ENCODE measurements around the gene DVL1.
"Not testable (repeated sequence)": the region's sequence is repeated elsewhere in the genome, so short reads cannot be mapped to it uniquely, and the experiment has no call there.

The DVL1 gene

GRCh38 chr1:1349256-1350012 lies at the start of gene DVL1:
DVL1 (minus strand) TSS chr1:1349418; CDS start chr1:1349065, 353 bp downstream.
- H3K9me3 Mint-ChIP-seq, result no peaks in the 10 kb centered on the region
- peak within 1 kb of the TSS; percentile 72 for H3K4me3 Mint-ChIP-seq
- peaks cover 5% of the 10 kb centered on the region for H3K4me1 Mint-ChIP-seq (ENCODE audit: low read depth)
- H3K27ac Mint-ChIP-seq, result peak within 1 kb of the TSS; percentile 49
- H3K36me3 Mint-ChIP-seq (ENCODE audit: low read depth), result no peaks in the 10 kb centered on the region
- H3K27me3 Mint-ChIP-seq (ENCODE audit: low read depth), result peaks cover 18% of the 10 kb centered on the region
- peak; percentile 71 for DNase-seq (ENCODE audit: low spot score)

- H3K27me3 Mint-ChIP-seq (ENCODE audit: low read depth), result no peaks in the 10 kb centered on the region
- H3K9me3 Mint-ChIP-seq, result no peaks in the 10 kb centered on the region
- H3K4me1 Mint-ChIP-seq (ENCODE audit: low read depth), result peaks cover 28% of the 10 kb centered on the region
- peaks cover 68% of the 10 kb centered on the region for H3K36me3 Mint-ChIP-seq (ENCODE audit: low read depth)
- peak overlapping the region; percentile 94 for H3K4me3 Mint-ChIP-seq
- no peak for DNase-seq (ENCODE audit: low spot score)
- H3K27ac Mint-ChIP-seq, result peak overlapping the region; percentile 78
Measured at GRCh38 chr1:1398677-1399186, 49.5 kb upstream of the DVL1 start.

DNA sequence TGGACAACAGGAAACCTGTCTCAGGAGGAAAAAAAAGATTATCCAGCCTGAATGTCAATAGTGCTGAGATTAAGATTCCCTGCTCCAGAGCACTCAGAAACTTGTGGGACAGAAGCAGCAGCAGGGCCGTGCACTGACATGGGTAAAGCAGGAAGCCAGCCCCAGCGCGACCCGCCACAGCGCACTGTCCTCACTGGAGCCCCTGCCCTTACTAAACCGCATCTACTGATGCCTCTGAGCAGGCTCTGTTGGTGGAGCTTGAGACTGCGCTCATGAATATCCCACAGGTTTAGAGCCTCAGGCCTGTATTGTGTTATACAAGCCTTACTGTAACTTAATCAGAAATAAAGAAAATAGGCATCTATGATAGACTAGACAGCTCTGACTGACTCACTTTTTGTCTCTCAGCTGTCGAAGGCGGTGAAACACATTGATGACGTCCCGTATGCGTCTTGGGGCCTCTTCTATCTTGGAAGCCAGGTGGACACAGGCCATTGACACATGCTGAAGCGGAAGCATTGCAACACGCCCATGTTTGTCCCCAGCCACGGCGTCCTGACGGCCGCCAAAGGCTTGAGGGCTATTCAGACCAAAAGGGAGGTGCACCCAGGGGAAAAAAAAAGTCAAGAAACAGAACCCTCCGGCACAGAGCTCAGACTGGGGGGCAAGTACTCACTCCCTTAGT lies 48.8 kb upstream of the DVL1 start:
- peak overlapping the region; percentile 94 for H3K4me3 Mint-ChIP-seq
- DNase-seq (ENCODE audit: low spot score), result no peak
- peaks cover 26% of the 10 kb centered on the region for H3K4me1 Mint-ChIP-seq (ENCODE audit: low read depth)
- H3K36me3 Mint-ChIP-seq (ENCODE audit: low read depth), result peaks cover 69% of the 10 kb centered on the region
- H3K9me3 Mint-ChIP-seq, result no peaks in the 10 kb centered on the region
- H3K27me3 Mint-ChIP-seq (ENCODE audit: low read depth), result no peaks in the 10 kb centered on the region
- H3K27ac Mint-ChIP-seq, result peak overlapping the region; percentile 78

DNA sequence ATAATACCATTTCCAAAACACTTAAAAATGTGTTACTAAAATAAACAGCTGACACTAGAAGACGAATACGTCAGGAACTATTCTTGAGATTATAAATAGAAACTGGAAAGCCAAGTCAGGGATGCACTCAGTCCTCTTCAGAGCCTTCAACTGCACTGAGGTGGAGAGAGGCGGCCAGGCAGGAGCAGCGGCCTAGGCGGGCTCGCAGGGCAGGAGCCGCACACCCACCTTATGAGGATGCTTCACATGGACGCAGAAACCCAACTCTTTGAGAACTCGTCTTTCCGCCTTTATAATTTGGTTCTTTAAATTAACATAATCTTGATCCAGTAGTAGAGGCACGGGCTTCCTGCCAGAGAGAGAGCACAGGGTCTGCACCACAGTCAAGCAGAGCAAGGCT lies 45.9 kb upstream of the DVL1 start:
- H3K36me3 Mint-ChIP-seq (ENCODE audit: low read depth), result peaks cover 68% of the 10 kb centered on the region
- no peaks in the 10 kb centered on the region for H3K27me3 Mint-ChIP-seq (ENCODE audit: low read depth)
- DNase-seq (ENCODE audit: low spot score), result no peak
- no peaks in the 10 kb centered on the region for H3K9me3 Mint-ChIP-seq
- peaks cover 14% of the 10 kb centered on the region for H3K4me1 Mint-ChIP-seq (ENCODE audit: low read depth)
- no peak overlapping the region for H3K4me3 Mint-ChIP-seq
- no peak overlapping the region for H3K27ac Mint-ChIP-seq

DNA sequence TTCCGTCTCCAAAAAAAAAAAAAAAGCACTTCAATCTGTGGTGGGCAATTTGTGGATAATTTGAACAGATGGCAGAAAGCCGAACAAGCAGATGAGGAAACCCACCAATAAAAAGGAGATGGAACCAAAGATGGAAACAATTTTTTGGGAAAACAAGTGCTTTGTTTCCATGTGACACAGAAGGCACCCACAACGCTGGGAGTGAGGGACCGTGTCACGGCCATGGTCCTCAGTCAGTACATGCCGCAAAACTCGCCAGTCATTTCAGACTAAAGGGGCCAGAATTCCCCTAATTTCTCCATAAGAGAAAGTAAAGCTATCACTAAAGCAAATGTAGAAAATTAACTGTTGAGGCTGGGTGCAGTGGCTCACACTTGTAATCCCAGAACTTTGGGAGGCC lies 44.9 kb upstream of the DVL1 start:
- peaks cover 70% of the 10 kb centered on the region for H3K36me3 Mint-ChIP-seq (ENCODE audit: low read depth)
- no peak overlapping the region for H3K4me3 Mint-ChIP-seq
- DNase-seq (ENCODE audit: low spot score), result no peak
- no peaks in the 10 kb centered on the region for H3K27me3 Mint-ChIP-seq (ENCODE audit: low read depth)
- no peak overlapping the region for H3K27ac Mint-ChIP-seq
- H3K9me3 Mint-ChIP-seq, result no peaks in the 10 kb centered on the region
- peaks cover 12% of the 10 kb centered on the region for H3K4me1 Mint-ChIP-seq (ENCODE audit: low read depth)

DNA sequence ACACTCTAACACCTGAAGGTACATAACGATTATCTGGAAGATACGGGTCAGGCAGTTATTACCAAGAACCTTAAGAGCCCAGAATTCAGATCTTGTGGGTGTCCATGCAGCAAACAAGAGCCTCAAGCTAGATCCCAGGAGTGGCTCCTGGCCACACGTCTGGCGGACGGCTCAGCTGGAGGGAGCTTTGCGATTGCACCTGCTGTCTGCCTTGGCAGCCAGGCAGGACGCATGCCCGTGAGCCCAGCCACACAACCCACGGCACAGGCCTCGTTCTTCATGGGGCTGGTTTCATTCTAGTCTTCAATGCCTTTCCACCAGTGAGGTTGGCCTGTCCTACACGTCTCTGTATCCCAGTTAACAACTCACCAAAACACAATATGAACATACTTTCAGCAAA lies 44.2 kb upstream of the DVL1 start:
- Mint-ChIP-seq H3K4me3 (no peak overlapping the region), H3K4me1 (ENCODE audit: low read depth) (peaks cover 12% of the 10 kb centered on the region), H3K9me3 (no peaks in the 10 kb centered on the region), H3K36me3 (ENCODE audit: low read depth) (peaks cover 75% of the 10 kb centered on the region), H3K27ac (no peak overlapping the region), H3K27me3 (ENCODE audit: low read depth) (no peaks in the 10 kb centered on the region)
- DNase-seq (ENCODE audit: low spot score), result no peak

DNA sequence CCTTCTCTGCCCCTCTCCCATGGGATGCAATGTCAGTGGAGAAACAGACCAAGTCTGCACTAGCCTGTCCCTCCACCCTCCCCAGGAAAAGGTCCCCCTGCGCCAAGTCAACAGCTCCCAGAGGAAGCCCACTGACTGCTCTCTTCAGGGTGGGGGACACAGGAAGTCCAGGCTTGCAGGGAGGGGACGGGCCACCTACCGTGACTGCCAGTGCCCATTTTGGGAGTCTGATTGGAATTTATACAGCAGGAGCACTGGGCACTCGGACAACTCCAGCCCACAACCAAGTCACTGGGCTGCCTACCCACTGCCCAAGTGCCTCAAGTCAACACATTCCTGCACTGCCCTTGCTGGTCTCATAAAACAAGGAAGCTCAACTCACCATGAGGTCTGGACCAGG lies 43.8 kb upstream of the DVL1 start:
- no peaks in the 10 kb centered on the region for H3K27me3 Mint-ChIP-seq (ENCODE audit: low read depth)
- DNase-seq (ENCODE audit: low spot score), result no peak
- H3K9me3 Mint-ChIP-seq, result no peaks in the 10 kb centered on the region
- peaks cover 76% of the 10 kb centered on the region for H3K36me3 Mint-ChIP-seq (ENCODE audit: low read depth)
- no peak overlapping the region for H3K4me3 Mint-ChIP-seq
- no peak overlapping the region for H3K27ac Mint-ChIP-seq
- H3K4me1 Mint-ChIP-seq (ENCODE audit: low read depth), result peaks cover 9% of the 10 kb centered on the region

- DNase-seq (ENCODE audit: low spot score), result no peak
- H3K4me3 Mint-ChIP-seq, result no peak overlapping the region
- no peaks in the 10 kb centered on the region for H3K27me3 Mint-ChIP-seq (ENCODE audit: low read depth)
- no peaks in the 10 kb centered on the region for H3K9me3 Mint-ChIP-seq
- no peak overlapping the region for H3K27ac Mint-ChIP-seq
- peaks cover 7% of the 10 kb centered on the region for H3K4me1 Mint-ChIP-seq (ENCODE audit: low read depth)
- peaks cover 79% of the 10 kb centered on the region for H3K36me3 Mint-ChIP-seq (ENCODE audit: low read depth)
Measured at GRCh38 chr1:1391225-1391624, 42.0 kb upstream of the DVL1 start.

DNA sequence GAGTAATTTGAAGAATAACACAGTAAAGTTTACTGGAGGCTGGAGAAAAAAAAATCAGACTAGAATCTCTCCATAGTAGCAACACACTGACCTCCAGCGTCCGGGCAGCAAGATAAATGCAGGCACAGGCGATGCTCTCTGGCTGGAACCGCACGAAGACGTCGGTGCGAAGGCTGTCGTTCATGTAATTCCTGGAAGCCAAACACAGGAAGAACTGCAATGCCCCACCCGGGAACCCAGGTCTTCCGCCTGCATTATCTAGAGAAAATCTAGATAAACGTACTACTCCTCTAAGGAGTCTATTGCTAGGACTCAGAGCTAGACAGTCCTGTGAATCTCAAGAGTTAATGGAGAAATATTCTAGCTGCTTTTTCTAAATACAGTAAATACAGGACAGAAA lies 41.5 kb upstream of the DVL1 start:
- H3K4me3 Mint-ChIP-seq, result no peak overlapping the region
- H3K27me3 Mint-ChIP-seq (ENCODE audit: low read depth), result no peaks in the 10 kb centered on the region
- H3K9me3 Mint-ChIP-seq, result no peaks in the 10 kb centered on the region
- H3K27ac Mint-ChIP-seq, result no peak overlapping the region
- no peak for DNase-seq (ENCODE audit: low spot score)
- peaks cover 5% of the 10 kb centered on the region for H3K4me1 Mint-ChIP-seq (ENCODE audit: low read depth)
- H3K36me3 Mint-ChIP-seq (ENCODE audit: low read depth), result peaks cover 84% of the 10 kb centered on the region

GRCh38 chr1:1388078-1388472 lies 38.9 kb upstream of the DVL1 start:
- Mint-ChIP-seq H3K36me3 (ENCODE audit: low read depth) (peaks cover 65% of the 10 kb centered on the region), H3K27ac (no peak overlapping the region), H3K4me3 (no peak overlapping the region), H3K4me1 (ENCODE audit: low read depth) (no peaks in the 10 kb centered on the region), H3K9me3 (no peaks in the 10 kb centered on the region), H3K27me3 (ENCODE audit: low read depth) (no peaks in the 10 kb centered on the region)
- no peak for DNase-seq (ENCODE audit: low spot score)

GRCh38 chr1:1387098-1388077 lies 38.2 kb upstream of the DVL1 start:
- H3K4me1 Mint-ChIP-seq (ENCODE audit: low read depth), result no peaks in the 10 kb centered on the region
- H3K36me3 Mint-ChIP-seq (ENCODE audit: low read depth), result peaks cover 58% of the 10 kb centered on the region
- no peak overlapping the region for H3K4me3 Mint-ChIP-seq
- no peak for DNase-seq (ENCODE audit: low spot score)
- H3K9me3 Mint-ChIP-seq, result no peaks in the 10 kb centered on the region
- no peaks in the 10 kb centered on the region for H3K27me3 Mint-ChIP-seq (ENCODE audit: low read depth)
- H3K27ac Mint-ChIP-seq, result no peak overlapping the region

DNA sequence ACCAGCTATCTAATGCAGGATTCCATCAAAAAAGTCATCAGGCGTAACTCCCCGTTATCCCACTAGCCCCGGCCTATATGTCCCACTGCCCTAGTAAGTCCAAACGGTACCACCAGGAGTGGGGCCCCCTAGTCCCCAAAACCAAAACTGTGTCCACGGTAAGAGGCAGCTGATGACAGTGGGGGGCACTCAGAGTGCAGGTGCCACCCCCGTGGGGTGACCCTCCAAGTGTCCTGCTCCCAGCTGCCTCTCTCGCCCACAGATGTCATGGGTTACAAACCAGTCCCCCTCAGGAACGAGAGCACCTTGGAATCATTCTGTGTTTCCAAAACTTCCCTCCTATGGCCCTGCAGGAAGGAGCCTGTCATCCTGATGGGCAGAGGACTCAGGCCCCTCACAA lies 36.7 kb upstream of the DVL1 start:
- H3K36me3 Mint-ChIP-seq (ENCODE audit: low read depth), result peaks cover 46% of the 10 kb centered on the region
- no peak overlapping the region for H3K27ac Mint-ChIP-seq
- DNase-seq (ENCODE audit: low spot score), result no peak
- no peaks in the 10 kb centered on the region for H3K4me1 Mint-ChIP-seq (ENCODE audit: low read depth)
- H3K9me3 Mint-ChIP-seq, result no peaks in the 10 kb centered on the region
- H3K27me3 Mint-ChIP-seq (ENCODE audit: low read depth), result no peaks in the 10 kb centered on the region
- H3K4me3 Mint-ChIP-seq, result no peak overlapping the region

- H3K9me3 Mint-ChIP-seq; H3K4me1 Mint-ChIP-seq (ENCODE audit: low read depth); H3K27me3 Mint-ChIP-seq (ENCODE audit: low read depth); H3K4me3 Mint-ChIP-seq; H3K27ac Mint-ChIP-seq; DNase-seq (ENCODE audit: low spot score): not testable (repeated sequence)
- H3K36me3 Mint-ChIP-seq (ENCODE audit: low read depth), result peaks cover 40% of the 10 kb centered on the region
Measured at GRCh38 chr1:1385339-1385738, 36.1 kb upstream of the DVL1 start.

DNA sequence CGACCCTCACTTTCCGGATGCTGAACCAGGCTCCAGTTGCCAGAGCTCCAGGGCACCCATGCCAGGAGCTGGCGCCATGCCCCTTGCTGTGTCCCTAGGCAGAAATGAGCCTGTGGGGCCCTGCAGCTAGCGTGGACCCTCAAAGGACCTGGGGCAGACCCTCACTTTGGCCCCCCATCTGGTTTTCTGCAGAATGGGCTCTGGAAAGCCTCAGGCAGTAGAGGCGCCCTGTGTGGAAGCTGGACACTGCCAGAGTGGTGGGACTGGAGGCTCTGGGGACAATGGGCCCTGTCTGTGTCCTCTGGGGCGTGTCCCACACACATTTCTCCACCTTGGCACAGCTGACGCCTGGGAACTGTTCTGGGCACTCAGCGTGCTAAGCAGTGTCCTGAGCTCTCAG lies 32.1 kb upstream of the DVL1 start:
- Mint-ChIP-seq H3K27ac (no peak overlapping the region), H3K36me3 (ENCODE audit: low read depth) (peaks cover 7% of the 10 kb centered on the region), H3K27me3 (ENCODE audit: low read depth) (no peaks in the 10 kb centered on the region), H3K9me3 (no peaks in the 10 kb centered on the region), H3K4me1 (ENCODE audit: low read depth) (peaks cover 2% of the 10 kb centered on the region), H3K4me3 (no peak overlapping the region)
- no peak for DNase-seq (ENCODE audit: low spot score)

All from T-helper 2 cell treated with Interferon-gamma antibody and Interleukin-4, amounts not matched to agents 5 μg/mL and 100 μg/mL, for 36 hours (primary cell).